GM23248 (cell line): ENCODE data around the gene AGMO. TPM values are rescaled to one million over a fixed set of nuclear protein-coding genes. Genes with fewer than 3 reads are reported as not detected.

Experiments used
- DNase-seq: peaks from one replicate; pipeline ENCODE4 v3.0.0-alpha.2; 2015
- H2AFZ ChIP-seq: fragments of 200-600 bp; sonication (generic); 2 replicates; pipeline ENCODE4 v1.6.1; 2016; ENCODE audit warnings: antibody characterized with exemption
- H3F3A ChIP-seq: fragments of 200-600 bp; sonication (generic); 2 replicates; pipeline ENCODE4 v1.6.1; 2016; ENCODE audit warnings: mild to moderate bottlenecking, antibody characterized with exemption, mixed run types; ENCODE audit not compliant: insufficient read depth
- H3K27ac ChIP-seq: fragments of 200-600 bp; sonication (generic); 2 replicates; pipeline ENCODE4 v1.5.1; 2016; ENCODE audit warnings: mild to moderate bottlenecking
- H3K27me3 ChIP-seq: fragments of 200-600 bp; sonication (generic); replicated peaks from 2 replicates; pipeline ENCODE4 v1.6.1; 2016; ENCODE audit warnings: mild to moderate bottlenecking; ENCODE audit not compliant: insufficient read depth
- H3K36me3 ChIP-seq: fragments of 200-600 bp; sonication (generic); 2 replicates; pipeline ENCODE4 v1.6.1; 2016; ENCODE audit warnings: low read depth, mild to moderate bottlenecking
- H3K4me1 ChIP-seq: fragments of 200-600 bp; sonication (generic); 2 replicates; pipeline ENCODE4 v1.6.1; 2016; ENCODE audit warnings: mild to moderate bottlenecking; ENCODE audit not compliant: insufficient read depth
- H3K4me2 ChIP-seq: fragments of 200-600 bp; sonication (generic); one replicate; pipeline ENCODE4 v1.6.1; 2016; ENCODE audit warnings: mild to moderate bottlenecking; ENCODE audit not compliant: unreplicated experiment
- H3K4me3 ChIP-seq: fragments of 200-600 bp; sonication (generic); 2 replicates; pipeline ENCODE4 v1.5.1; 2016; ENCODE audit warnings: mild to moderate bottlenecking
- H3K79me2 ChIP-seq: fragments of 200-600 bp; sonication (generic); 2 replicates; pipeline ENCODE4 v1.6.1; 2016; ENCODE audit warnings: mild to moderate bottlenecking; ENCODE audit not compliant: insufficient read depth
- H3K9ac ChIP-seq: fragments of 200-600 bp; sonication (generic); 2 replicates; pipeline ENCODE4 v1.6.1; 2016; ENCODE audit warnings: mild to moderate bottlenecking
- H3K9me2 ChIP-seq: fragments of 200-600 bp; sonication (generic); 2 replicates; pipeline ENCODE4 v1.6.1; 2016; ENCODE audit warnings: mixed run types, mild to moderate bottlenecking, moderate library complexity; ENCODE audit not compliant: insufficient read depth
- H3K9me3 ChIP-seq: fragments of 200-600 bp; sonication (generic); one replicate; pipeline ENCODE4 v1.6.1; 2017; ENCODE audit warnings: low read depth
- H4K20me1 ChIP-seq: fragments of 200-600 bp; sonication (generic); 2 replicates; pipeline ENCODE4 v1.6.0; 2016; ENCODE audit not compliant: insufficient read depth
- EZH2 ChIP-seq: fragments of 200-600 bp; sonication (generic); IDR thresholded peaks from 2 replicates; pipeline ENCODE4 v1.6.1; 2018; ENCODE audit warnings: antibody characterized with exemption, mild to moderate bottlenecking; ENCODE audit not compliant: insufficient read depth, poor library complexity, severe bottlenecking
- EZH2phosphoT487 ChIP-seq: fragments of 200-600 bp; sonication (generic); IDR thresholded peaks from 2 replicates; pipeline ENCODE4 v1.6.1; 2018; ENCODE audit warnings: antibody characterized with exemption, moderate library complexity, mild to moderate bottlenecking, low read depth; ENCODE audit not compliant: insufficient read depth
- WGBS, 2 experiments: methylation state at CpG; one replicate each; pipeline ENCODE4 v1.1.6; 2015 to 2017; ENCODE audit warnings: low lambda C conversion rate in 2 of 2, low coverage in 1 of 2; ENCODE audit errors: missing lambda C conversion rate in 2 of 2; 5-methylcytosine and 5-hydroxymethylcytosine counted together
- in situ Hi-C: fragments of 300-500 bp; cut with MboI; formaldehyde crosslinking; loops from 2 replicates; pipeline ENCODE4 v1.15.0; 2020
- polyA plus RNA-seq: library from polyadenylated mRNA; unstranded; fragments of >200 nt; fragmentation: Nextera tagmentation; extraction: Ambion mirVana; gene quantifications from 2 replicates; pipeline ENCODE4 v1.2.1, GENCODE V29; 2016
- total RNA-seq: library from RNA; depleted of rRNA; stranded (reverse); fragments of >200 nt; shearing (Covaris generic); gene quantifications from 2 replicates; pipeline ENCODE4 v1.2.3, GENCODE V29; 2014

The AGMO gene
- total and polyA plus RNA-seq, 2 experiments from 2014 or later, result not detected

GRCh38 chr7:15495170-15495569 is 66.6 kb downstream of the AGMO start:
- in situ Hi-C loops, result no loop called here
- Histone ChIP-seq H3K9me2 (no peaks in the 10 kb centered on the region), H3F3A (no peaks in the 10 kb centered on the region), H3K4me1 (no peaks in the 10 kb centered on the region), H3K9me3 (no peaks in the 10 kb centered on the region), H2AFZ (no peak overlapping the region), H3K4me3 (no peak overlapping the region), H3K27ac (no peak overlapping the region), H3K27me3 (no peaks in the 10 kb centered on the region), H4K20me1 (no peaks in the 10 kb centered on the region), H3K4me2 (no peak overlapping the region), H3K36me3 (no peaks in the 10 kb centered on the region), H3K9ac (no peak overlapping the region), H3K79me2 (no peaks in the 10 kb centered on the region)
- no peak for DNase-seq
- no peak for TF ChIP-seq EZH2phosphoT487
- no peak for TF ChIP-seq EZH2
- 55 to 63% methylated on average over 2 of the region's 2 CpGs for WGBS, 2 experiments

- Histone ChIP-seq H3K4me3 (no peak overlapping the region), H3K9me3 (no peaks in the 10 kb centered on the region), H3K36me3 (no peaks in the 10 kb centered on the region), H3F3A (no peaks in the 10 kb centered on the region), H3K4me1 (no peaks in the 10 kb centered on the region), H3K79me2 (no peaks in the 10 kb centered on the region), H3K4me2 (no peak overlapping the region), H4K20me1 (no peaks in the 10 kb centered on the region), H3K27ac (no peak overlapping the region), H2AFZ (no peak overlapping the region), H3K9me2 (no peaks in the 10 kb centered on the region), H3K9ac (no peak overlapping the region), H3K27me3 (no peaks in the 10 kb centered on the region)
- DNase-seq, result no peak
- in situ Hi-C loops, result no loop called here
- 46 to 50% methylated on average over 2 of the region's 2 CpGs for WGBS, 2 experiments
- no peak for TF ChIP-seq EZH2
- no peak for TF ChIP-seq EZH2phosphoT487
These were observed 67.1 kb downstream of the AGMO start for GRCh38 chr7:15494711-15495110.

DNA sequence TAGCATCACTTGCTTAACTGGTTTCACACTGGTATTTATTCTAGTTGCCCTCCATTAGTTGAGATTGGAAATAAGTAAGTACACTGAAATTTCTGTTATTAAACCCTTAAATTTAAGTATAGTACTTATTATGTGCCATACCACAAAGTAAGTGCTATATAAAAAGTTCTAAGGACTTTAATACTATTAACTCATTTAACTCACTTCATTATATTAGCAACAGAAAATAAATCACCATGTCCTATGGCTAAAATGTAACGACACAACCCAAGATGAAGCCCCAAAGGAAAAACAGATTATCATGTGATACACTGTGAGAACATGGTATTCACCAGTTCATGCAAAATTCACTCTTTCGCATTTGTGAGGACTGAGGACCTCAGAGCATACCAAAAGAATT is 70.5 kb downstream of the AGMO start:
- TF ChIP-seq EZH2, result no peak
- no peak for TF ChIP-seq EZH2phosphoT487
- no peaks in the 10 kb centered on the region for H3K36me3 ChIP-seq
- H3K27me3 ChIP-seq, result no peaks in the 10 kb centered on the region
- H3K9ac ChIP-seq, result no peak overlapping the region
- H3F3A ChIP-seq, result no peaks in the 10 kb centered on the region
- H3K79me2 ChIP-seq, result no peaks in the 10 kb centered on the region
- DNase-seq, result no peak
- no peaks in the 10 kb centered on the region for H3K9me3 ChIP-seq
- H3K27ac ChIP-seq, result no peak overlapping the region
- no peaks in the 10 kb centered on the region for H3K4me1 ChIP-seq
- H3K4me3 ChIP-seq, result no peak overlapping the region
- 47 to 48% methylated on average over 2 of the region's 2 CpGs for WGBS, 2 experiments
- H2AFZ ChIP-seq, result no peak overlapping the region
- H3K9me2 ChIP-seq, result no peaks in the 10 kb centered on the region
- in situ Hi-C loops, result no loop called here
- H4K20me1 ChIP-seq, result no peaks in the 10 kb centered on the region
- H3K4me2 ChIP-seq, result no peak overlapping the region

DNA sequence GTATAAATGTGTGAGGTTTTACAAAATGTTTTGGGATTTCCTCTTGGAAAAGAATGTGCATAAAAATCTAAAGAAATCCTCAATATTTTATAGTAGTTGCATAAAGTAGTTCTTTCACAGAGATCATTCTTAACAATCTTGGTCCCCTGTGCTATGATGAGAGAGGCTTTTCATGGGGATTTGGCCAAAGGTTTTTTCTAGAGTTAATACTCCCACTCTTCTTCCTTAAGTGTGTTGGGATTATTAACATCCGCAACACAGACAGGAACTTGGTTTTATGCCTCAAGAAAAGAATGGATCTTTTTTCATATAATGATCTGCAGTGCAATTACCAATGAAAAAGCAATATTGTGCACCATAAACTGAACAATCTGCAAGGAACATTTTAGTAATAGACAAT is 71.5 kb downstream of the AGMO start:
- no peaks in the 10 kb centered on the region for H3K9me3 ChIP-seq
- WGBS, 2 experiments, result 73 to 100% methylated on average over 1 of the region's 1 CpG
- H3K27me3 ChIP-seq, result no peaks in the 10 kb centered on the region
- no peak for DNase-seq
- H3K9me2 ChIP-seq, result no peaks in the 10 kb centered on the region
- H3K4me3 ChIP-seq, result no peak overlapping the region
- H3K9ac ChIP-seq, result no peak overlapping the region
- no peak for TF ChIP-seq EZH2
- no peak for TF ChIP-seq EZH2phosphoT487
- in situ Hi-C loops, result no loop called here
- H3K36me3 ChIP-seq, result no peaks in the 10 kb centered on the region
- H4K20me1 ChIP-seq, result no peaks in the 10 kb centered on the region
- H3K4me2 ChIP-seq, result no peak overlapping the region
- no peaks in the 10 kb centered on the region for H3K4me1 ChIP-seq
- H2AFZ ChIP-seq, result no peak overlapping the region
- no peaks in the 10 kb centered on the region for H3K79me2 ChIP-seq
- H3F3A ChIP-seq, result no peaks in the 10 kb centered on the region
- no peak overlapping the region for H3K27ac ChIP-seq

GRCh38 chr7:15489861-15490260 is 72.0 kb downstream of the AGMO start:
- WGBS, 2 experiments, result 71 to 82% methylated on average over 3 of the region's 3 CpGs
- Histone ChIP-seq H4K20me1 (no peaks in the 10 kb centered on the region), H3K36me3 (no peaks in the 10 kb centered on the region), H3K9ac (no peak overlapping the region), H3K9me2 (no peaks in the 10 kb centered on the region), H3K27ac (no peak overlapping the region), H3K9me3 (no peaks in the 10 kb centered on the region), H3F3A (no peaks in the 10 kb centered on the region), H3K79me2 (no peaks in the 10 kb centered on the region), H3K4me1 (no peaks in the 10 kb centered on the region), H3K4me2 (no peak overlapping the region), H3K27me3 (no peaks in the 10 kb centered on the region), H2AFZ (no peak overlapping the region), H3K4me3 (no peak overlapping the region)
- TF ChIP-seq EZH2 (no peak), EZH2phosphoT487 (no peak)
- in situ Hi-C loops, result no loop called here
- no peak for DNase-seq
